ENCODE results near the gene SLK.
A peak's percentile ranks its signal among the peaks of the same experiment; 100 is the strongest.

Gene SLK

GRCh38 chr10:104045151-104046089 is 78.5 kb downstream of the SLK start:
- peak; percentile 49 for TF ChIP-seq CTCF (IDR thresholded peaks at IDR 0.05)

GRCh38 chr10:104046651-104047050 is 79.7 kb downstream of the SLK start:
- no peak for TF ChIP-seq CTCF (IDR thresholded peaks at IDR 0.05)

GRCh38 chr10:104049504-104050250 is 82.7 kb downstream of the SLK start:
- TF ChIP-seq CTCF (IDR thresholded peaks at IDR 0.05): no peak

GRCh38 chr10:104052431-104052830 is 85.5 kb downstream of the SLK start:
- TF ChIP-seq CTCF (IDR thresholded peaks at IDR 0.05): no peak

- no peak for TF ChIP-seq CTCF (IDR thresholded peaks at IDR 0.05)
These were observed 86.3 kb downstream of the SLK start for GRCh38 chr10:104053201-104053600.

GRCh38 chr10:104054430-104054829 is 87.5 kb downstream of the SLK start:
- no peak for TF ChIP-seq CTCF (IDR thresholded peaks at IDR 0.05)

- TF ChIP-seq CTCF (IDR thresholded peaks at IDR 0.05): no peak
These were observed 89.8 kb downstream of the SLK start for GRCh38 chr10:104056619-104057273.
